Measurements from ENCODE around the gene PRF1. TPM values are rescaled to one million over a fixed set of nuclear protein-coding genes. Genes with fewer than 3 reads are reported as not detected.
"Not testable (repeated sequence)": the region's sequence is repeated elsewhere in the genome, so short reads cannot be mapped to it uniquely, and the experiment has no call there.

Gene PRF1
- total RNA-seq, 1 donor from 2014 or later = not detected

- Mint-ChIP-seq H3K4me1 (ENCODE audit: unreplicated experiment) (no peaks in the 10 kb centered on the region), H3K36me3 (no peaks in the 10 kb centered on the region), H3K9me3 (peaks cover 6% of the 10 kb centered on the region), H3K27me3 (peaks cover 7% of the 10 kb centered on the region), H3K4me3 (no peak overlapping the region), H3K27ac (no peak overlapping the region)
- TF ChIP-seq CTCF (conservative IDR thresholded peaks at IDR 0.05) = no peak
- no peak for DNase-seq (ENCODE audit: extremely low spot score, unreplicated experiment)
Measured at GRCh38 chr10:70615784-70616522, 13.4 kb upstream of the PRF1 start.

GRCh38 chr10:70615211-70615610 lies 12.7 kb upstream of the PRF1 start:
- H3K27me3 Mint-ChIP-seq = peaks cover 7% of the 10 kb centered on the region
- H3K36me3 Mint-ChIP-seq = no peaks in the 10 kb centered on the region
- H3K27ac Mint-ChIP-seq = no peak overlapping the region
- TF ChIP-seq CTCF (conservative IDR thresholded peaks at IDR 0.05) = no peak
- H3K4me1 Mint-ChIP-seq (ENCODE audit: unreplicated experiment) = no peaks in the 10 kb centered on the region
- H3K4me3 Mint-ChIP-seq = no peak overlapping the region
- H3K9me3 Mint-ChIP-seq = peaks cover 3% of the 10 kb centered on the region
- no peak for DNase-seq (ENCODE audit: extremely low spot score, unreplicated experiment)

GRCh38 chr10:70614364-70614763 lies 11.8 kb upstream of the PRF1 start:
- not testable (repeated sequence) for H3K4me1 Mint-ChIP-seq (ENCODE audit: unreplicated experiment); H3K27me3 Mint-ChIP-seq; DNase-seq (ENCODE audit: extremely low spot score, unreplicated experiment); H3K4me3 Mint-ChIP-seq; H3K36me3 Mint-ChIP-seq; H3K27ac Mint-ChIP-seq; H3K9me3 Mint-ChIP-seq

GRCh38 chr10:70613941-70614340 lies 11.4 kb upstream of the PRF1 start:
- H3K36me3 Mint-ChIP-seq = no peaks in the 10 kb centered on the region
- no peak for TF ChIP-seq CTCF (conservative IDR thresholded peaks at IDR 0.05)
- H3K27ac Mint-ChIP-seq = no peak overlapping the region

GRCh38 chr10:70607936-70608335 lies 5.4 kb upstream of the PRF1 start:
- peaks cover 8% of the 10 kb centered on the region for H3K9me3 Mint-ChIP-seq

More at GRCh38 chr10:70613941-70614340, 11.4 kb upstream of the PRF1 start:
- no peaks in the 10 kb centered on the region for H3K4me1 Mint-ChIP-seq (ENCODE audit: unreplicated experiment)
- no peaks in the 10 kb centered on the region for H3K9me3 Mint-ChIP-seq
- peaks cover 7% of the 10 kb centered on the region for H3K27me3 Mint-ChIP-seq
- H3K4me3 Mint-ChIP-seq = no peak overlapping the region
- no peak for DNase-seq (ENCODE audit: extremely low spot score, unreplicated experiment)

More at GRCh38 chr10:70607936-70608335, 5.4 kb upstream of the PRF1 start:
- no peaks in the 10 kb centered on the region for H3K27me3 Mint-ChIP-seq
- no peaks in the 10 kb centered on the region for H3K4me1 Mint-ChIP-seq (ENCODE audit: unreplicated experiment)
- TF ChIP-seq CTCF (conservative IDR thresholded peaks at IDR 0.05) = no peak
- H3K4me3 Mint-ChIP-seq = no peak overlapping the region
- H3K27ac Mint-ChIP-seq = no peak overlapping the region
- DNase-seq (ENCODE audit: extremely low spot score, unreplicated experiment) = peak; percentile 51
- H3K36me3 Mint-ChIP-seq = no peaks in the 10 kb centered on the region
